Measurements from ENCODE around the gene MVD.

- no peak for TF ChIP-seq CTCF (conservative IDR thresholded peaks at IDR 0.05 in 1 of 2, IDR thresholded peaks at IDR 0.05 in 1 of 2; ENCODE audit: extremely low read depth in 1 of 2, insufficient read depth in 1 of 2, low read depth in 1 of 2, low read length in 2 of 2)
- TF ChIP-seq EZH2 (IDR thresholded peaks at IDR 0.05; ENCODE audit: borderline replicate concordance, low read length) = no peak
Observed at GRCh38 chr16:88691129-88691813, 28.4 kb upstream of the MVD start.
